Gastrocnemius medialis (tissue), 4 donors: Measurements from ENCODE around the gene AMIGO3. TPM values are rescaled to one million over a fixed set of nuclear protein-coding genes. Genes with fewer than 3 reads are reported as not detected.

Experiments used
- ATAC-seq, 2 donors: fragments of 150-250 bp; one replicate each; pipeline ENCODE4 v1.9.1; 2016
- DNase-seq, 2 donors: peaks; one replicate each; pipeline ENCODE4 v3.0.0-alpha.2; 2019
- H3K27ac ChIP-seq, 4 donors: fragments of 200-600 bp; sonication (generic); 1 replicate in 1 of 4; 2 replicates in 3 of 4; pipeline ENCODE4 v1.5.1; 2016 to 2018; ENCODE audit warnings: mild to moderate bottlenecking in 2 of 4, moderate library complexity in 1 of 4
- H3K27me3 ChIP-seq, 3 donors: fragments of 200-600 bp; sonication (generic) in 2 of 3; 1 replicate in 1 of 3; 2 replicates in 2 of 3; pipeline versions ENCODE4 v1.5.1 to v1.6.0; 2016 to 2019; ENCODE audit warnings: mild to moderate bottlenecking in 1 of 3, moderate library complexity in 1 of 3
- H3K36me3 ChIP-seq, 2 donors: fragments of 200-600 bp; sonication (generic) in 1 of 2; one replicate each; pipeline ENCODE4 v1.5.1; 2017 to 2018
- H3K4me1 ChIP-seq, 2 donors: fragments of 200-600 bp; sonication (generic) in 1 of 2; one replicate each; pipeline ENCODE4 v1.5.1; 2016 to 2017; ENCODE audit warnings: mild to moderate bottlenecking in 2 of 2
- H3K4me3 ChIP-seq, 4 donors: fragments of 200-600 bp; sonication (generic) in 3 of 4; 1 replicate in 1 of 4; 2 replicates in 3 of 4; pipeline ENCODE4 v1.5.1; 2016 to 2019; ENCODE audit warnings: mild to moderate bottlenecking in 2 of 4
- H3K9me3 ChIP-seq, 3 donors: fragments of 200-600 bp; sonication (generic) in 2 of 3; 1 replicate in 1 of 3; 2 replicates in 2 of 3; pipeline ENCODE4 v1.5.1; 2016 to 2019
- POLR2A ChIP-seq, 2 donors: fragments of 450-650 bp; IDR thresholded peaks; one replicate each; pipeline ENCODE4 v1.6.1; 2017; ENCODE audit warnings: antibody characterized with exemption in 2 of 2, mild to moderate bottlenecking in 2 of 2, moderate library complexity in 2 of 2
- in situ Hi-C, 4 donors: fragments of 200-750 bp; cut with MboI; loops; one replicate each; pipeline versions ENCODE4 v1.15.0 to v1.8.0; 2017; ENCODE audit warnings: low sequenced_read_pairs in 4 of 4
- intact Hi-C: fragments of 100-400 bp; cut with DNase I; formaldehyde crosslinking; loops from one replicate; pipeline ENCODE4 v1.15.1; 2023; ENCODE audit warnings: low total_unique reads
- total RNA-seq, 4 donors: library from RNA; depleted of rRNA; stranded (reverse); fragments of >200 nt; gene quantifications; one replicate each; pipeline versions ENCODE4 v1.1.0 to v1.2.3, GENCODE V29; 2016
- TF ChIP-seq, protein P1 (sequence below), 5 experiments: fragments of 450-650 bp in 3 of 5; fragments of 200-600 bp in 2 of 5; sonication (generic) in 2 of 5; IDR thresholded peaks in 4 of 5; conservative IDR thresholded peaks in 1 of 5; 1 replicate in 4 of 5; 2 replicates in 1 of 5; pipeline ENCODE4 v1.5.1; 2016 to 2019; ENCODE audit warnings: antibody characterized with exemption in 5 of 5, mild to moderate bottlenecking in 3 of 5, moderate library complexity in 3 of 5

Gene AMIGO3
- total RNA-seq, 4 donors from 2014 or later: 0.10 to 0.76 (median 0.42) TPM; not detected in 1

DNA sequence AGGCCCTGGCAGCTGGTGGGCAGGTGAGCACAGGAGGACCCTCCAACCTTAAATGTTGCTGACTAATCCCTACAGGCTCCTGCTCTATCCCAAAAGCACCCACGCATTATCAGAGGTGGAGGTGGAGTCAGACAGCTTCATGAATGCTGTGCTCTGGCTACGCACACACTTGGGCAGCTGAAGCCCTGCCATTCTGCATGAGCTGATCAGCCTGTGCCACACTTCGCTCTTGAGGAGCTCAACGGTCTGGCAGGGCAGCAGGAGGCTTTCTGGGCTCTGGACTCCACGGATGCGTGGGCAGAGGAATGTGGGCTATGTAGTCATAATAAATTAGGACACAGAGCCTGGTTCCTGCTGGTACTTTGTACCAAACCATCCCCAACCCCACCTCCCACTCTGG, 36.3 kb downstream of the AMIGO3 start:
- DNase-seq: no peak
- Histone ChIP-seq H3K4me3 (no peak overlapping the region), H3K9me3 (no peaks in the 10 kb centered on the region), H3K27me3 (peaks cover 0 to 3% (median 0%) of the 10 kb centered on the region in 3 donors), H3K4me1 (peaks cover 0 to 12% of the 10 kb centered on the region in 2 donors), H3K36me3 (peaks cover 0 to 57% of the 10 kb centered on the region in 2 donors), H3K27ac (no peak overlapping the region)
- intact Hi-C loops (no loop called here), in situ Hi-C loops (no loop called here)
- ATAC-seq: no peak
- TF ChIP-seq, protein P1, sequence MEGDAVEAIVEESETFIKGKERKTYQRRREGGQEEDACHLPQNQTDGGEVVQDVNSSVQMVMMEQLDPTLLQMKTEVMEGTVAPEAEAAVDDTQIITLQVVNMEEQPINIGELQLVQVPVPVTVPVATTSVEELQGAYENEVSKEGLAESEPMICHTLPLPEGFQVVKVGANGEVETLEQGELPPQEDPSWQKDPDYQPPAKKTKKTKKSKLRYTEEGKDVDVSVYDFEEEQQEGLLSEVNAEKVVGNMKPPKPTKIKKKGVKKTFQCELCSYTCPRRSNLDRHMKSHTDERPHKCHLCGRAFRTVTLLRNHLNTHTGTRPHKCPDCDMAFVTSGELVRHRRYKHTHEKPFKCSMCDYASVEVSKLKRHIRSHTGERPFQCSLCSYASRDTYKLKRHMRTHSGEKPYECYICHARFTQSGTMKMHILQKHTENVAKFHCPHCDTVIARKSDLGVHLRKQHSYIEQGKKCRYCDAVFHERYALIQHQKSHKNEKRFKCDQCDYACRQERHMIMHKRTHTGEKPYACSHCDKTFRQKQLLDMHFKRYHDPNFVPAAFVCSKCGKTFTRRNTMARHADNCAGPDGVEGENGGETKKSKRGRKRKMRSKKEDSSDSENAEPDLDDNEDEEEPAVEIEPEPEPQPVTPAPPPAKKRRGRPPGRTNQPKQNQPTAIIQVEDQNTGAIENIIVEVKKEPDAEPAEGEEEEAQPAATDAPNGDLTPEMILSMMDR (IDR thresholded peaks at IDR 0.05 in 4 of 5, conservative IDR thresholded peaks at IDR 0.05 in 1 of 5): no peak
- TF ChIP-seq POLR2A (IDR thresholded peaks at IDR 0.05): no peak

DNA sequence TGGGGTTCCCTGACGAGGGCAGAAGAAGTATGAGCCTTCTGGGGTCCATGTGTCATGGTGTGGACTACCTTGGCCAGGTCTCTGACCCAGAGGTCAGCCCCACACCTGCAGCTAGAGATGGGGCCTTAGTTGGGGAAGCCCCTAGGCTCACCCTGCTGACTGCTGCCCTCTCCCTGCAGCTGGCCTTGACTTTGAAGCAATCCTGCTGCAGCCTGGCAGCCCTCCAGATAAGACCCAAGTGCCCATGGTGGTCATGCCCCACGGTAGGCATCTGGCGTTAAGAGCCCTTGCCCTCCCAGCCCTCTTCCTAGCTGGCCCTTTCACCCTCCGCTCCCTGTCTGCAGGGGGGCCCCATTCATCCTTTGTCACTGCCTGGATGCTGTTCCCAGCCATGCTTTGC, 37.9 kb downstream of the AMIGO3 start:
- H3K4me3 ChIP-seq: no peak overlapping the region
- no peak overlapping the region for H3K27ac ChIP-seq
- in situ Hi-C loops (no loop called here), intact Hi-C loops (no loop called here)
- DNase-seq: no peak
- peaks cover 0 to 74% of the 10 kb centered on the region in 2 donors for H3K36me3 ChIP-seq
- H3K4me1 ChIP-seq: peaks cover 0 to 4% of the 10 kb centered on the region in 2 donors
- TF ChIP-seq, protein P1 (IDR thresholded peaks at IDR 0.05 in 4 of 5, conservative IDR thresholded peaks at IDR 0.05 in 1 of 5): no peak
- TF ChIP-seq POLR2A (IDR thresholded peaks at IDR 0.05): no peak
- ATAC-seq: no peak
- H3K27me3 ChIP-seq: peaks cover 0 to 3% (median 0%) of the 10 kb centered on the region in 3 donors
- H3K9me3 ChIP-seq: no peaks in the 10 kb centered on the region

DNA sequence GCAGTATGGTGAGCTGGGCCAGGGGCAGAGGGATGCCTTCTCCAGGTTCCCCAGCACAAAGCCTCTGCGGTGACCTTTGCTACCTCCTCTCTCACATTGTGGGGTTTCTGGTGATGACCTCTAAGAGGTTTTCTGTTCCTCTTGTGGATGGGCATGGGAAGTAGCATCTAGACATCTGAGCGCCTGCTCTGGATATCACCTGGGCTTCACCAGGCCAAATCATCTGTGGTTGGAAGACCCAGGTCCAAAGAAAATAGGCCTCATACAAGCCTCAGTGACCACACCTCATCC, 38.3 kb downstream of the AMIGO3 start:
- DNase-seq (no peak), ATAC-seq (no peak)
- Histone ChIP-seq H3K36me3 (peaks cover 0 to 77% of the 10 kb centered on the region in 2 donors), H3K9me3 (no peaks in the 10 kb centered on the region), H3K27ac (no peak overlapping the region), H3K4me1 (peaks cover 0 to 2% of the 10 kb centered on the region in 2 donors), H3K27me3 (peaks cover 0 to under 1% (median 0%) of the 10 kb centered on the region in 3 donors), H3K4me3 (no peak overlapping the region)
- TF ChIP-seq, protein P1 (IDR thresholded peaks at IDR 0.05 in 4 of 5, conservative IDR thresholded peaks at IDR 0.05 in 1 of 5): no peak
- TF ChIP-seq POLR2A (IDR thresholded peaks at IDR 0.05): no peak
- intact Hi-C loops (no loop called here), in situ Hi-C loops (no loop called here)

DNA sequence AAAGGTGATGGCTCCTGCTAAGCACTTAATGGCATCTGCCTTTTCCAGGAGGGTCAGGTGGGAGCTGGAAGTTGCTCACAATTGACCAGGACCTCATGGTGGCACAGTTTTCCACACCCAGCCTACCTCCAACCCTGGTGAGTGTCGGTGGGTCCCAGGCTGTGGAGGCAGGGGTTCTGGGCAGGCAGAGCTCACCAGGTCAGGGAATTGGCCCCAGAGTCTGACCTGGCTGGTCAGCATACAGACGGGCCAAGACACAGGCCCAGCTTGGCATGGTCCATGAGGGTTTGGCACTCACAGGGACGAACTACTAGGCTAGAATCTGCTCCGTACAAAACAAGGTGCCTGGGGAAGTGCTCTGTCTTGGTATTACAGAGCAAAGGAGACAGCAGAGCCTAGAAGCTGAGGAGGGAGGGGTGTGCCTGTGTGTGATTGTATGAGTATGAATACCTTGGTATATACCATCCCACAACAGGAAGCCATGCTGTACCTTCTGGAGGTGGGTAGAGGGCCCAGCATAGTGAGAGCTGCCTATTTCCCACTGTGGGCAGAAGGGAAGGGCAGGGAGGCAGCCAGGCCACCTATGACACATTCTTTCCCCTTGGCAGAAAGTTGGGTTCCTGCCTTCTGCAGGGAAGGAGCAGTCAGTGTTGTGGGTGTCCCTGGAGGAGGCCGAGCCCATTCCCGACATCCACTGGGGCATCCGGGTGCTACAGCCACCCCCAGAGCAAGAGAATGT, 38.8 kb downstream of the AMIGO3 start:
- Histone ChIP-seq H3K4me3 (no peak overlapping the region), H3K36me3 (peaks cover 0 to 82% of the 10 kb centered on the region in 2 donors), H3K4me1 (peaks cover 0 to under 1% of the 10 kb centered on the region in 2 donors), H3K27ac (no peak overlapping the region), H3K27me3 (no peaks in the 10 kb centered on the region), H3K9me3 (no peaks in the 10 kb centered on the region)
- intact Hi-C loops (no loop called here), in situ Hi-C loops (no loop called here)
- no peak for DNase-seq
- ATAC-seq: no peak
- TF ChIP-seq POLR2A (IDR thresholded peaks at IDR 0.05): no peak
- TF ChIP-seq, protein P1 (IDR thresholded peaks at IDR 0.05 in 4 of 5, conservative IDR thresholded peaks at IDR 0.05 in 1 of 5): no peak
